KMS-11 (cell line): ENCODE measurements around the gene RHOB.

Source experiments
- H2AFZ ChIP-seq: fragments of 200-600 bp; sonication (generic); 2 replicates; pipeline ENCODE4 v1.6.1; 2016; ENCODE audit warnings: antibody characterized with exemption, mixed run types, low read depth
- H3K27ac ChIP-seq: fragments of 200-600 bp; sonication (generic); 2 replicates; pipeline ENCODE4 v1.6.1; 2016; ENCODE audit warnings: mild to moderate bottlenecking, mixed run types
- H3K27me3 ChIP-seq: fragments of 200-600 bp; sonication (generic); 2 replicates; pipeline ENCODE4 v1.6.1; 2017; ENCODE audit warnings: mild to moderate bottlenecking, low read depth, mixed run types, moderate library complexity; ENCODE audit not compliant: insufficient read depth
- H3K36me3 ChIP-seq: fragments of 200-600 bp; sonication (generic); 2 replicates; pipeline ENCODE4 v1.6.1; 2017; ENCODE audit warnings: mild to moderate bottlenecking, mixed run types; ENCODE audit not compliant: insufficient read depth
- H3K4me1 ChIP-seq: fragments of 200-600 bp; sonication (generic); 2 replicates; pipeline ENCODE4 v1.6.1; 2016; ENCODE audit warnings: mild to moderate bottlenecking, low read depth, mixed run types; ENCODE audit not compliant: poor library complexity, severe bottlenecking
- H3K4me2 ChIP-seq: fragments of 200-600 bp; sonication (generic); 2 replicates; pipeline ENCODE4 v1.7.0; 2016; ENCODE audit warnings: mild to moderate bottlenecking, mixed run types
- H3K4me3 ChIP-seq: fragments of 200-600 bp; sonication (generic); IDR thresholded peaks from 2 replicates; pipeline ENCODE4 v1.6.1; 2017; ENCODE audit warnings: low read depth, low read length, mixed read lengths; ENCODE audit not compliant: insufficient read depth
- H3K79me2 ChIP-seq: fragments of 200-600 bp; sonication (generic); 2 replicates; pipeline ENCODE4 v1.6.1; 2016; ENCODE audit warnings: low read depth, mixed run types; ENCODE audit not compliant: insufficient read depth
- H3K9ac ChIP-seq: fragments of 200-600 bp; sonication (generic); 2 replicates; pipeline ENCODE4 v1.6.1; 2016; ENCODE audit warnings: mild to moderate bottlenecking, mixed run types
- H4K20me1 ChIP-seq: fragments of 200-600 bp; sonication (generic); 2 replicates; pipeline ENCODE4 v1.6.1; 2016; ENCODE audit warnings: mild to moderate bottlenecking, mixed run types; ENCODE audit not compliant: insufficient read depth
- TF ChIP-seq, protein P1 (sequence below): fragments of 200-600 bp; sonication (generic); conservative IDR thresholded peaks from 2 replicates; pipeline ENCODE4 v1.6.1; 2017; ENCODE audit warnings: low read depth, mild to moderate bottlenecking, antibody characterized with exemption, low read length, moderate library complexity, mixed read lengths

Gene RHOB

DNA sequence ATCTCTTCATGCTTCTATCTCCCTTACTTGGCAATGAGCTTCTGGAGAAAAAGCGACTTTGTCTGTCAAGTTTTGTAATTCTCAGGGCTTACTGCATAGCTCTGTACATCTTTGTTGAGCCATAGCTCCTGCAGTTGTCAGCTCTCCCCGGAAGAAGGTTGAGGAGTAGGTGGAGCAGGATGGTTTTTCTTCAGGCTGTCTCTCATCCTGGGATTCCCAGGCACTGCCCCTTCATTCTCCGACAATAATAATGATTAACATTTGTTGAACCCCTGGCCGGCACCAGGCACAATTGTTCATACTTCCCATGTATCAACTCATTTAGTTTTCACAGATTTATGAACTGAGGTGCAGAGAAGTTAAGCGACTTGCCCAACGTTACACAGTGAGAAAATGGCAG, 23.5 kb upstream of the RHOB start:
- Histone ChIP-seq H3K4me2 (peak overlapping the region; percentile 81), H3K9ac (no peak overlapping the region), H3K4me3 (no peak overlapping the region), H3K36me3 (no peaks in the 10 kb centered on the region), H3K27me3 (no peaks in the 10 kb centered on the region), H2AFZ (no peak overlapping the region), H4K20me1 (no peaks in the 10 kb centered on the region), H3K4me1 (peaks cover 75% of the 10 kb centered on the region), H3K79me2 (peaks cover 7% of the 10 kb centered on the region; the same call in 1 of the 2 replicates), H3K27ac (peak overlapping the region; percentile 94; the same call in 1 of the 2 replicates)
- TF ChIP-seq, protein P1, sequence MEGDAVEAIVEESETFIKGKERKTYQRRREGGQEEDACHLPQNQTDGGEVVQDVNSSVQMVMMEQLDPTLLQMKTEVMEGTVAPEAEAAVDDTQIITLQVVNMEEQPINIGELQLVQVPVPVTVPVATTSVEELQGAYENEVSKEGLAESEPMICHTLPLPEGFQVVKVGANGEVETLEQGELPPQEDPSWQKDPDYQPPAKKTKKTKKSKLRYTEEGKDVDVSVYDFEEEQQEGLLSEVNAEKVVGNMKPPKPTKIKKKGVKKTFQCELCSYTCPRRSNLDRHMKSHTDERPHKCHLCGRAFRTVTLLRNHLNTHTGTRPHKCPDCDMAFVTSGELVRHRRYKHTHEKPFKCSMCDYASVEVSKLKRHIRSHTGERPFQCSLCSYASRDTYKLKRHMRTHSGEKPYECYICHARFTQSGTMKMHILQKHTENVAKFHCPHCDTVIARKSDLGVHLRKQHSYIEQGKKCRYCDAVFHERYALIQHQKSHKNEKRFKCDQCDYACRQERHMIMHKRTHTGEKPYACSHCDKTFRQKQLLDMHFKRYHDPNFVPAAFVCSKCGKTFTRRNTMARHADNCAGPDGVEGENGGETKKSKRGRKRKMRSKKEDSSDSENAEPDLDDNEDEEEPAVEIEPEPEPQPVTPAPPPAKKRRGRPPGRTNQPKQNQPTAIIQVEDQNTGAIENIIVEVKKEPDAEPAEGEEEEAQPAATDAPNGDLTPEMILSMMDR: no peak

DNA sequence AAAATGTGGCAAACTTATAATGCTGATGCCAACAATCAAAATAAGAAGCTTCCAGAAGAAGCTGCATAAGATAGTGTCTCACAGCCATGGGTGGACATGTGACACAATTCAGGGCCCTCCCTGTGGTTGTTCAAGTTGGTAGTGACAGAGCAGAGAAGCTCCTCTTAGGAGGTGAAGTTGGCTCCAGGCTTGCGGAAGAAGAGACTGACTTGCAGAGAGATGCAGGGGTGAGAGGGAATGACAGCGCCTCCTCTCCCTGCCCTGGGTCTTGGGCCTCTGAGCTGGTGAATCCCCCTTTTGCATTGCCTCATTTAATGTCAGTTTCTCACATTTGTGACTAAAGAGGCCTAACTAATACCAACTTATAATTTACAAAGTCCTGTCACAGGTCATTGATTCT, 23.0 kb upstream of the RHOB start:
- H3K27me3 ChIP-seq: no peaks in the 10 kb centered on the region
- H3K9ac ChIP-seq: peak overlapping the region; percentile 87; the same call in 1 of the 2 replicates
- no peaks in the 10 kb centered on the region for H4K20me1 ChIP-seq
- H3K36me3 ChIP-seq: no peaks in the 10 kb centered on the region
- H3K4me3 ChIP-seq: no peak overlapping the region
- H3K27ac ChIP-seq: peak overlapping the region; percentile 94
- TF ChIP-seq, protein P1: no peak
- peak overlapping the region; percentile 81 for H3K4me2 ChIP-seq
- peaks cover 75% of the 10 kb centered on the region for H3K4me1 ChIP-seq
- 0 out of 2 replicates have a peak overlapping the region, but pooled peaks have one; percentile 50 for H2AFZ ChIP-seq
- peaks cover 7% of the 10 kb centered on the region; the same call in 1 of the 2 replicates for H3K79me2 ChIP-seq

DNA sequence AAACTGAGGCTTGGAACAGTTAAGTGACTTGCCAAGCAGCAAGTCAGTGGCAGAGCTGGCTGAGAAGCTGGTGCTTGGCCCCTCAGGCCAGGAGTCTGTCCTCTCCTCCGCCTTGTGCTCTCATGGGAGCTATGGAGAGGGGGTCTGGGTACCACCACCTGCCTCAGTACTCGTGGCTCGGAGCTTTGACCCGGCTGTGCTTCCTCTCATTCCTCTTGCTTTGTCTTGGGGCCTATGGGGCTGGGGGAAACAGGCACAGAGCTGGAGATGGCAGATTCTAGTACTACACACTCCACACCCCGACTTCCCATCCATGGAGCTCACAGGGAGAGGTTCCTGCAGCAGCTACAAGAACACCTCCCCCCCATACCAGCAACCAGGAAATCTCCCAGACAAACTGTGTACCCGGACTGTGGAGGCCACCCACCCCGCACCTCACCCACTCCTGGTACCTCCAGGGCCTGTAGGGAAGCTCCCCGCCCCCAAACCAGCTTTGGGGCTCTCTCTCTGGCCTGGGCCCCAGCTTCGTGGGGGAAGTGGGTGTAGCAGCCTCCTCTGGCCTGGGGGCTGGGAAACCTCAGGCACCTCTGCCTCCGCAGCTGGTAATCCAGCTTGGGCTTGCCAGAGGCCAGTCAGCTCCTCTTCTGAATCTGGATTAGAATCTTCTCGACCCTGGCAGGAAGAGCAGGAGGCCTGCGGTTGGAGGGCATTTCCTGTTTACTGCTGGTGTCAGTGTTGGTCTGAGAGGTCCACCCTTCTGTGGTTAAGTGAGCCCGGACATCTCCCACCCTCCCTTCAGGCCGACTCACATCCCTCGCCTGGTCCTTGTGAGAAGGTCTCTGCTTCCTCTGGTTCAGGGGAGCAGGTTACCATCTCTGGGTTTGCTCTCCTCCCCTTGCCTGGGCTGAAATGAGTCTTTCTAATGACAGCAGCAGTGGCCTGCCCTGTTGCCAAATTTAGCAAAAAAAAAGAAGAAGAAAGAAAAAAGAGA, 22.3 kb upstream of the RHOB start:
- Histone ChIP-seq H3K79me2 (peaks cover 7% of the 10 kb centered on the region; the same call in 1 of the 2 replicates), H3K9ac (peak overlapping the region; percentile 87), H3K27ac (peak overlapping the region; percentile 94), H3K27me3 (no peaks in the 10 kb centered on the region), H3K4me1 (peaks cover 81% of the 10 kb centered on the region), H2AFZ (peak overlapping the region; percentile 50), H3K36me3 (no peaks in the 10 kb centered on the region), H3K4me3 (no peak overlapping the region), H4K20me1 (no peaks in the 10 kb centered on the region), H3K4me2 (peak overlapping the region; percentile 81)
- TF ChIP-seq, protein P1: no peak

DNA sequence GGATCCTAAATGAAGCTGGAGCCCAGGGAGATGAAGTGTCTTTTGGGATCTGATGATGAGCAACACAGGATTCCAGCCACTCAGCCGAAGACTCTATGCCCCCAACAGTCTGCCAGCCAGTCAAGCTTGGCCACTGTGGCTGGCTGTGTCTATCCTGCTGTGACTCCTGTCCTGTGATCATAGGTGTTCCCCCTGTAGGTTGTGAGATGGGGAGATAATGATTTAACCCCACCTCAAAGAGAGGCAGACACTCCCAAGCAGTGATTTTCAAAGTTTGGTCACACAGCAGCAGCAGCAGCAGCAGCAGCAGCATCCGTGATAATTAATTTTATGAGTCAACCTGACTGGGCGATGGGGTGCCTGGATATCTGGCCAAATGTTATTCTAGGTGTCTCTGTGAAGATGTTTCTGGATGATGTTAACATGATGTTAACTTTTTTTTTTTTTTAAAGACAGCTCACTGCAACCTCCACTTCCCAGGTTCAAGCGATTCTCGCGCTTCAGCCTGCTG, 21.4 kb upstream of the RHOB start:
- H3K4me1 ChIP-seq: peaks cover 82% of the 10 kb centered on the region
- no peak overlapping the region for H3K4me3 ChIP-seq
- H4K20me1 ChIP-seq: no peaks in the 10 kb centered on the region
- peaks cover 7% of the 10 kb centered on the region; the same call in 1 of the 2 replicates for H3K79me2 ChIP-seq
- H3K4me2 ChIP-seq: peak overlapping the region; percentile 81
- peak overlapping the region; percentile 94 for H3K27ac ChIP-seq
- TF ChIP-seq, protein P1: no peak
- H2AFZ ChIP-seq: peak overlapping the region; percentile 50
- no peaks in the 10 kb centered on the region for H3K36me3 ChIP-seq
- H3K27me3 ChIP-seq: no peaks in the 10 kb centered on the region
- H3K9ac ChIP-seq: peak overlapping the region; percentile 87; the same call in 1 of the 2 replicates
